ENCODE measurements around the gene TMEM179.

Gene TMEM179

GRCh38 chr14:104573930-104574329, 30.6 kb downstream of the TMEM179 start:
- Histone ChIP-seq H3K27ac (ENCODE audit: low read depth in 2 of 2, low read length in 2 of 2) (no peak overlapping the region), H3K9ac (ENCODE audit: low read depth in 1 of 2, low read length in 2 of 2) (no peak overlapping the region), H3K4me3 (ENCODE audit: low read length in 2 of 2) (no peak overlapping the region), H3K27me3 (ENCODE audit: control insufficient read depth in 2 of 2, insufficient read depth in 2 of 2, low read length in 2 of 2) (no peaks in the 10 kb centered on the region), H3K4me1 (ENCODE audit: control insufficient read depth in 2 of 2, insufficient read depth in 2 of 2, low read length in 2 of 2) (peaks cover 19 to 21% of the 10 kb centered on the region in 2 donors), H3K9me3 (ENCODE audit: control insufficient read depth in 2 of 2, low read length in 2 of 2) (no peaks in the 10 kb centered on the region), H3K36me3 (ENCODE audit: control insufficient read depth in 2 of 2, insufficient read depth in 2 of 2, low read length in 2 of 2) (no peaks in the 10 kb centered on the region)

- H3K4me3 ChIP-seq (ENCODE audit: low read length in 2 of 2) = no peak overlapping the region
- no peak overlapping the region for H3K27ac ChIP-seq (ENCODE audit: low read depth in 2 of 2, low read length in 2 of 2)
- no peaks in the 10 kb centered on the region for H3K27me3 ChIP-seq (ENCODE audit: control insufficient read depth in 2 of 2, insufficient read depth in 2 of 2, low read length in 2 of 2)
- no peaks in the 10 kb centered on the region for H3K9me3 ChIP-seq (ENCODE audit: control insufficient read depth in 2 of 2, low read length in 2 of 2)
- peaks cover 14 to 17% of the 10 kb centered on the region in 2 donors for H3K4me1 ChIP-seq (ENCODE audit: control insufficient read depth in 2 of 2, insufficient read depth in 2 of 2, low read length in 2 of 2)
- H3K9ac ChIP-seq (ENCODE audit: low read depth in 1 of 2, low read length in 2 of 2) = no peak overlapping the region
- H3K36me3 ChIP-seq (ENCODE audit: control insufficient read depth in 2 of 2, insufficient read depth in 2 of 2, low read length in 2 of 2) = no peaks in the 10 kb centered on the region
Observed at GRCh38 chr14:104572668-104573067, 31.9 kb downstream of the TMEM179 start.

GRCh38 chr14:104572024-104572626, 32.4 kb downstream of the TMEM179 start:
- Histone ChIP-seq H3K4me3 (ENCODE audit: low read length in 2 of 2) (no peak overlapping the region), H3K9me3 (ENCODE audit: control insufficient read depth in 2 of 2, low read length in 2 of 2) (no peaks in the 10 kb centered on the region), H3K27ac (ENCODE audit: low read depth in 2 of 2, low read length in 2 of 2) (no peak overlapping the region), H3K9ac (ENCODE audit: low read depth in 1 of 2, low read length in 2 of 2) (no peak overlapping the region), H3K36me3 (ENCODE audit: control insufficient read depth in 2 of 2, insufficient read depth in 2 of 2, low read length in 2 of 2) (no peaks in the 10 kb centered on the region), H3K27me3 (ENCODE audit: control insufficient read depth in 2 of 2, insufficient read depth in 2 of 2, low read length in 2 of 2) (no peaks in the 10 kb centered on the region), H3K4me1 (ENCODE audit: control insufficient read depth in 2 of 2, insufficient read depth in 2 of 2, low read length in 2 of 2) (peaks cover 9 to 12% of the 10 kb centered on the region in 2 donors)

- Histone ChIP-seq H3K27me3 (ENCODE audit: control insufficient read depth in 2 of 2, insufficient read depth in 2 of 2, low read length in 2 of 2) (no peaks in the 10 kb centered on the region), H3K4me3 (ENCODE audit: low read length in 2 of 2) (no peak overlapping the region), H3K27ac (ENCODE audit: low read depth in 2 of 2, low read length in 2 of 2) (no peak overlapping the region), H3K9ac (ENCODE audit: low read depth in 1 of 2, low read length in 2 of 2) (no peak overlapping the region), H3K9me3 (ENCODE audit: control insufficient read depth in 2 of 2, low read length in 2 of 2) (no peaks in the 10 kb centered on the region), H3K36me3 (ENCODE audit: control insufficient read depth in 2 of 2, insufficient read depth in 2 of 2, low read length in 2 of 2) (no peaks in the 10 kb centered on the region), H3K4me1 (ENCODE audit: control insufficient read depth in 2 of 2, insufficient read depth in 2 of 2, low read length in 2 of 2) (peaks cover 3 to 4% of the 10 kb centered on the region in 2 donors)
Observed at GRCh38 chr14:104571246-104571645, 33.3 kb downstream of the TMEM179 start.

- Histone ChIP-seq H3K36me3 (ENCODE audit: control insufficient read depth in 2 of 2, insufficient read depth in 2 of 2, low read length in 2 of 2) (no peaks in the 10 kb centered on the region), H3K4me1 (ENCODE audit: control insufficient read depth in 2 of 2, insufficient read depth in 2 of 2, low read length in 2 of 2) (no peaks in the 10 kb centered on the region), H3K27me3 (ENCODE audit: control insufficient read depth in 2 of 2, insufficient read depth in 2 of 2, low read length in 2 of 2) (peaks cover 8% of the 10 kb centered on the region in 2 donors), H3K4me3 (ENCODE audit: low read length in 2 of 2) (no peak overlapping the region), H3K9me3 (ENCODE audit: control insufficient read depth in 2 of 2, low read length in 2 of 2) (no peaks in the 10 kb centered on the region), H3K9ac (ENCODE audit: low read depth in 1 of 2, low read length in 2 of 2) (no peak overlapping the region), H3K27ac (ENCODE audit: low read depth in 2 of 2, low read length in 2 of 2) (no peak overlapping the region)
Observed at GRCh38 chr14:104569435-104569834, 35.1 kb downstream of the TMEM179 start.

- H3K9me3 ChIP-seq (ENCODE audit: control insufficient read depth in 2 of 2, low read length in 2 of 2) = no peaks in the 10 kb centered on the region
- H3K27me3 ChIP-seq (ENCODE audit: control insufficient read depth in 2 of 2, insufficient read depth in 2 of 2, low read length in 2 of 2) = peaks cover 8 to 9% of the 10 kb centered on the region in 2 donors
- H3K4me1 ChIP-seq (ENCODE audit: control insufficient read depth in 2 of 2, insufficient read depth in 2 of 2, low read length in 2 of 2) = no peaks in the 10 kb centered on the region
- no peak overlapping the region for H3K4me3 ChIP-seq (ENCODE audit: low read length in 2 of 2)
- H3K36me3 ChIP-seq (ENCODE audit: control insufficient read depth in 2 of 2, insufficient read depth in 2 of 2, low read length in 2 of 2) = no peaks in the 10 kb centered on the region
- H3K27ac ChIP-seq (ENCODE audit: low read depth in 2 of 2, low read length in 2 of 2) = no peak overlapping the region
- H3K9ac ChIP-seq (ENCODE audit: low read depth in 1 of 2, low read length in 2 of 2) = no peak overlapping the region
Observed at GRCh38 chr14:104568620-104569019, 36.0 kb downstream of the TMEM179 start.

GRCh38 chr14:104567957-104568225, 36.7 kb downstream of the TMEM179 start:
- no peaks in the 10 kb centered on the region for H3K9me3 ChIP-seq (ENCODE audit: control insufficient read depth in 2 of 2, low read length in 2 of 2)
- H3K4me3 ChIP-seq (ENCODE audit: low read length in 2 of 2) = no peak overlapping the region
- H3K27me3 ChIP-seq (ENCODE audit: control insufficient read depth in 2 of 2, insufficient read depth in 2 of 2, low read length in 2 of 2) = peaks cover 8 to 9% of the 10 kb centered on the region in 2 donors
- no peaks in the 10 kb centered on the region for H3K36me3 ChIP-seq (ENCODE audit: control insufficient read depth in 2 of 2, insufficient read depth in 2 of 2, low read length in 2 of 2)
- H3K27ac ChIP-seq (ENCODE audit: low read depth in 2 of 2, low read length in 2 of 2) = no peak overlapping the region
- H3K4me1 ChIP-seq (ENCODE audit: control insufficient read depth in 2 of 2, insufficient read depth in 2 of 2, low read length in 2 of 2) = no peaks in the 10 kb centered on the region
- no peak overlapping the region for H3K9ac ChIP-seq (ENCODE audit: low read depth in 1 of 2, low read length in 2 of 2)

GRCh38 chr14:104567141-104567956, 37.2 kb downstream of the TMEM179 start:
- Histone ChIP-seq H3K9me3 (ENCODE audit: control insufficient read depth in 2 of 2, low read length in 2 of 2) (no peaks in the 10 kb centered on the region), H3K27me3 (ENCODE audit: control insufficient read depth in 2 of 2, insufficient read depth in 2 of 2, low read length in 2 of 2) (peaks cover 8 to 9% of the 10 kb centered on the region in 2 donors), H3K9ac (ENCODE audit: low read depth in 1 of 2, low read length in 2 of 2) (no peak overlapping the region), H3K4me3 (ENCODE audit: low read length in 2 of 2) (no peak overlapping the region), H3K4me1 (ENCODE audit: control insufficient read depth in 2 of 2, insufficient read depth in 2 of 2, low read length in 2 of 2) (no peaks in the 10 kb centered on the region), H3K27ac (ENCODE audit: low read depth in 2 of 2, low read length in 2 of 2) (no peak overlapping the region), H3K36me3 (ENCODE audit: control insufficient read depth in 2 of 2, insufficient read depth in 2 of 2, low read length in 2 of 2) (no peaks in the 10 kb centered on the region)

- Histone ChIP-seq H3K9ac (ENCODE audit: low read depth in 1 of 2, low read length in 2 of 2) (no peak overlapping the region), H3K9me3 (ENCODE audit: control insufficient read depth in 2 of 2, low read length in 2 of 2) (no peaks in the 10 kb centered on the region), H3K27ac (ENCODE audit: low read depth in 2 of 2, low read length in 2 of 2) (no peak overlapping the region), H3K4me1 (ENCODE audit: control insufficient read depth in 2 of 2, insufficient read depth in 2 of 2, low read length in 2 of 2) (no peaks in the 10 kb centered on the region), H3K36me3 (ENCODE audit: control insufficient read depth in 2 of 2, insufficient read depth in 2 of 2, low read length in 2 of 2) (no peaks in the 10 kb centered on the region), H3K4me3 (ENCODE audit: low read length in 2 of 2) (no peak overlapping the region), H3K27me3 (ENCODE audit: control insufficient read depth in 2 of 2, insufficient read depth in 2 of 2, low read length in 2 of 2) (peaks cover 9 to 10% of the 10 kb centered on the region in 2 donors)
Observed at GRCh38 chr14:104564744-104565679, 39.6 kb downstream of the TMEM179 start.

All from mucosa of rectum (tissue), 2 donors.